CD4-positive, alpha-beta T cell treated with Interleukin-17A for 4 hours (primary cell): ENCODE data around the gene P4HB.
A peak's percentile ranks its signal among the peaks of the same experiment; 100 is the strongest.

ENCODE experiments used
- DNase-seq: peaks from one replicate; pipeline ENCODE4 v3.0.0-alpha.2; 2020; ENCODE audit warnings: mixed read lengths

P4HB gene

GRCh38 chr17:81895400-81895799 lies 35.1 kb upstream of the P4HB start:
- DNase-seq, result no peak

- DNase-seq, result no peak
Measured at GRCh38 chr17:81891303-81891552, 30.9 kb upstream of the P4HB start.

GRCh38 chr17:81890447-81891302 lies 30.3 kb upstream of the P4HB start:
- peak; percentile 22 for DNase-seq

- DNase-seq, result no peak
Measured at GRCh38 chr17:81889602-81890001, 29.3 kb upstream of the P4HB start.

- DNase-seq, result no peak
Measured at GRCh38 chr17:81888988-81889595, 28.8 kb upstream of the P4HB start.

GRCh38 chr17:81888105-81888987 lies 28.0 kb upstream of the P4HB start:
- DNase-seq, result no peak

GRCh38 chr17:81885869-81886548 lies 25.7 kb upstream of the P4HB start:
- DNase-seq, result no peak

GRCh38 chr17:81885454-81885853 lies 25.1 kb upstream of the P4HB start:
- DNase-seq, result no peak

- no peak for DNase-seq
Measured at GRCh38 chr17:81884968-81885367, 24.6 kb upstream of the P4HB start.

GRCh38 chr17:81884520-81884919 lies 24.2 kb upstream of the P4HB start:
- DNase-seq, result no peak

GRCh38 chr17:81879121-81879520 lies 18.8 kb upstream of the P4HB start:
- no peak for DNase-seq

- DNase-seq, result no peak
Measured at GRCh38 chr17:81878294-81878693, 18.0 kb upstream of the P4HB start.

- DNase-seq, result no peak
Measured at GRCh38 chr17:81877569-81877968, 17.2 kb upstream of the P4HB start.

GRCh38 chr17:81871387-81872230 lies 11.3 kb upstream of the P4HB start:
- DNase-seq, result peak; percentile 97

GRCh38 chr17:81870981-81871386 lies 10.6 kb upstream of the P4HB start, which contains the start of gene ARHGDIA:
TSS of gene ARHGDIA (minus strand) at chr17:81871337. CDS start at chr17:81869930, 1,407 bp downstream.
- DNase-seq, result no peak

- DNase-seq, result peak; percentile 52
Measured at GRCh38 chr17:81870131-81870980, 10.0 kb upstream of the P4HB start.

- DNase-seq, result peak; percentile 43
Measured at GRCh38 chr17:81869221-81870130, 9.1 kb upstream of the P4HB start.

GRCh38 chr17:81868674-81869220 lies 8.4 kb upstream of the P4HB start:
- DNase-seq, result no peak

- DNase-seq, result no peak
Measured at GRCh38 chr17:81867991-81868673, 7.8 kb upstream of the P4HB start.
